Mucosa of stomach (tissue), 1 donor: ENCODE data around the gene SP4.

ENCODE experiments used
- H3K27me3 ChIP-seq: one replicate; pipeline ENCODE4 v1.7.0; 2013; ENCODE audit warnings: mild to moderate bottlenecking, low read length; ENCODE audit not compliant: control insufficient read depth, insufficient read depth
- H3K36me3 ChIP-seq: one replicate; pipeline ENCODE4 v1.7.0; 2013; ENCODE audit warnings: low read length; ENCODE audit not compliant: control insufficient read depth, insufficient read depth
- H3K4me1 ChIP-seq: one replicate; pipeline ENCODE4 v1.7.0; 2013; ENCODE audit warnings: mild to moderate bottlenecking, low read length; ENCODE audit not compliant: control insufficient read depth, insufficient read depth
- H3K4me3 ChIP-seq: one replicate; pipeline ENCODE4 v1.7.0; 2013; ENCODE audit warnings: low read length
- H3K9ac ChIP-seq: one replicate; pipeline ENCODE4 v1.7.0; 2013; ENCODE audit warnings: mild to moderate bottlenecking, low read length, moderate library complexity
- H3K9me3 ChIP-seq: one replicate; pipeline ENCODE4 v1.7.0; 2013; ENCODE audit warnings: mild to moderate bottlenecking, low read length, moderate library complexity; ENCODE audit not compliant: control insufficient read depth
- donor health status: Pancreatic carcinoma.

SP4 gene

DNA sequence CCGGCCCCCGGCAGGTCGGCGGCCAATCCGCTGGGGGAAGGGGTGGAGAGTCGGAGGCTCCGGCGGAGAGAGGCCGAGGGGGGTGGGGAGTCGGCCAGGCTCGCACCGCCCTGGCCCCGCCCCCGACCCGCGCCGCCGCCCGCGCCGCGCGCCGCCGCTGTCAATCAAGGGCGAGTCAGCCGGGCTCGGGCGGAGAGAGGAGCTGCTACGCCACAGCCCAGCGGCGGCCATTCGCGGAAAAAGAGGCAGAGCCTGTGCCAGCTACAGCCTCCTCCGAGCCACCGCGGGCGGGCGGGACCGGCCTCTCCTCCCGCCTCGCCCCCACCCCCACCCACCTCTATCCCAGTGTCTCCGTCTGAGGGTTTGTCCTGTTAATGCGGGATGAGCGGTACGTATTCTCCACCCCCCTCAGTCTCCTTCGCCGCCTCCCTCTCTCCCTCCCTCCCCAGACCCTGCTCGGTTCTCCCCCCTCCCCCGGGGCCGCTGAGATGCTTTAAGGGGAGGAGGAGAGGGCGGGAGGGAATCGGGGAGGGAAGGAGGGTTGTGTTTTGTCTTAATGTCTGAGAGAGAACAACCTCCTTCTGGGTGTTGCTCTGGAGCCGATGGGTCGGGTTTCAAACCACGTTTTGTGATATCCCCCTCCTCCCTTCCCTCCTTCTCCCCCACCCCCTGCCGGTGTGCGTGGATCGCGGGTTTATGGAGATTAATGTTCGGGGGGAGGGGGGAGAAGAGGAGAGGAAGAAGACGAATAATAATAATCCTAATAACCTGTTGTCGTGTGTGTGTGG lies at the start of gene SP4:
Gene SP4 (plus strand): TSS at position 213 of the 788 bp plus-strand sequence. CDS start 169 bp downstream, at position 382.
- Histone ChIP-seq H3K9ac (peak within 1 kb of the TSS; percentile 87), H3K4me1 (peaks cover 15% of the 10 kb centered on the region), H3K4me3 (peak within 1 kb of the TSS; percentile 87), H3K9me3 (no peaks in the 10 kb centered on the region), H3K36me3 (no peaks in the 10 kb centered on the region), H3K27me3 (no peaks in the 10 kb centered on the region)

GRCh38 chr7:21383227-21384220 lies 44.4 kb upstream of the SP4 start:
- no peaks in the 10 kb centered on the region for H3K27me3 ChIP-seq
- no peak overlapping the region for H3K9ac ChIP-seq
- no peaks in the 10 kb centered on the region for H3K4me1 ChIP-seq
- no peaks in the 10 kb centered on the region for H3K9me3 ChIP-seq
- H3K36me3 ChIP-seq, result no peaks in the 10 kb centered on the region
- no peak overlapping the region for H3K4me3 ChIP-seq

DNA sequence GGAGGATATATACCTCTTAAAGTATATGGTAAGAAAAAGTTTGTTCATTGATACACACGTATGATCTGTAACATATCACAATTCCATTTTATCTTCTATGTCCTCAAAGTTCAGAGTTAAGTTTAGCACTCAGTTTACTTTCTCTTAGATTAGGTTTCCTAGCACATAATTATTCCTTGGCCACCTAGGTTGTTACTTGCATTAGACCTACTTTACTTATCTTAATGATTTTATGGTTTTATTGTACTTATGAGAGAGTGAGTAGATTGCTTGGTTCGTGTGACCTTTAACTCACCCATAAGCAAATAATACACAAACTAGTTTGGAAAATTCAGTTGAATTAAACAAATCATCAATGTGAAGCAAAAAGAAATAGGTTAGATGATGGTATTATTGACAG lies 33.9 kb upstream of the SP4 start:
- no peak overlapping the region for H3K4me3 ChIP-seq
- H3K4me1 ChIP-seq, result no peaks in the 10 kb centered on the region
- no peaks in the 10 kb centered on the region for H3K9me3 ChIP-seq
- no peaks in the 10 kb centered on the region for H3K27me3 ChIP-seq
- no peak overlapping the region for H3K9ac ChIP-seq
- no peaks in the 10 kb centered on the region for H3K36me3 ChIP-seq

- H3K27me3 ChIP-seq, result no peaks in the 10 kb centered on the region
- H3K4me1 ChIP-seq, result no peaks in the 10 kb centered on the region
- H3K9me3 ChIP-seq, result no peaks in the 10 kb centered on the region
- no peaks in the 10 kb centered on the region for H3K36me3 ChIP-seq
- H3K9ac ChIP-seq, result no peak overlapping the region
- no peak overlapping the region for H3K4me3 ChIP-seq
Measured at GRCh38 chr7:21401944-21402343, 25.9 kb upstream of the SP4 start.

- Histone ChIP-seq H3K36me3 (no peaks in the 10 kb centered on the region), H3K4me1 (no peaks in the 10 kb centered on the region), H3K4me3 (no peak overlapping the region), H3K9me3 (no peaks in the 10 kb centered on the region), H3K27me3 (peaks cover 4% of the 10 kb centered on the region), H3K9ac (no peak overlapping the region)
Measured at GRCh38 chr7:21407796-21408480, 19.9 kb upstream of the SP4 start.

- Histone ChIP-seq H3K36me3 (no peaks in the 10 kb centered on the region), H3K4me3 (no peak overlapping the region), H3K4me1 (no peaks in the 10 kb centered on the region), H3K27me3 (peaks cover 4% of the 10 kb centered on the region), H3K9me3 (no peaks in the 10 kb centered on the region), H3K9ac (no peak overlapping the region)
Measured at GRCh38 chr7:21408481-21408820, 19.4 kb upstream of the SP4 start.

DNA sequence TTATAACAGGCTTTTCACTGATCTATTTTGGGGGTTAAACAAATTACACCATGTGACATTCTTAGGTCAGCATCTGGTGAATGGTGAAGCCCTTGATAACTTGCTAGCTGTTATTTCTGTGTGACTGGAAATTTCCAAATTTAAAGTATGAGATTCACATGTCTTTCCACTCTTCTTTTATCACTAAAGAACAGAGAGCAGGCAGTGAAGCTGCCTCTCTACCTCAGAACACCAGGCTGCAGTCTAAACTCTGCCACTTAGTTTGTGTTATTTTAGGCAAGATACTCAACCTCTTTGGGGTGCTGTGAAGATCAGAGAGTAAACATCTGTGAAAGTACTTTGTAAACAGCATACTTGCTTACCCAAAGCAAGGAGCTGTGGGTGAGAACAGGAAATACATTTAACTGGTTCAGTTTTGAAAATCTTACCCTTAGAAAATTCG lies 15.5 kb upstream of the SP4 start:
- Histone ChIP-seq H3K27me3 (peaks cover 4% of the 10 kb centered on the region), H3K9me3 (no peaks in the 10 kb centered on the region), H3K4me1 (no peaks in the 10 kb centered on the region)

DNA sequence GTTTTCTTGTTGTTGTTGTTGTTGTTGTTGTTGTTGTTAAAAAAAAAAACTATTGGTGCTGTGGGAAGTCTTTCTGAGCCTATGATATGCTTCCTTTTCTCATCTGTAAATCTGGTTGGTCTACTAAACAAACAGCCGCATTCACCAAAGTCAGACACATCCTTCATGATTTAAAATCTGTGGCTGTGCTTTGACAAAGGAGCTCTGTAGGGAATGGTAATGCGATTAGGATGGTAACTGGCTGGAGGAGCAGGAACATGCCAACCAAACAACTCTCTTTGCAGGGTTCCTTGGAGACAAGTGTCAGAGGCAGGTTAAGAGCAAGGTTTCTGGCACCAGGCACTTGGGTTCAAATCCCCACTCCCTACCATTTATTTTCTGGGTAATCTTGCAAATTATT lies 14.9 kb upstream of the SP4 start:
- Histone ChIP-seq H3K4me3 (no peak overlapping the region), H3K4me1 (no peaks in the 10 kb centered on the region), H3K9ac (no peak overlapping the region), H3K9me3 (no peaks in the 10 kb centered on the region), H3K27me3 (peaks cover 2% of the 10 kb centered on the region), H3K36me3 (no peaks in the 10 kb centered on the region)

More for the DNA sequence above, 15.5 kb upstream of the SP4 start:
- Histone ChIP-seq H3K36me3 (no peaks in the 10 kb centered on the region), H3K4me3 (no peak overlapping the region), H3K9ac (no peak overlapping the region)

DNA sequence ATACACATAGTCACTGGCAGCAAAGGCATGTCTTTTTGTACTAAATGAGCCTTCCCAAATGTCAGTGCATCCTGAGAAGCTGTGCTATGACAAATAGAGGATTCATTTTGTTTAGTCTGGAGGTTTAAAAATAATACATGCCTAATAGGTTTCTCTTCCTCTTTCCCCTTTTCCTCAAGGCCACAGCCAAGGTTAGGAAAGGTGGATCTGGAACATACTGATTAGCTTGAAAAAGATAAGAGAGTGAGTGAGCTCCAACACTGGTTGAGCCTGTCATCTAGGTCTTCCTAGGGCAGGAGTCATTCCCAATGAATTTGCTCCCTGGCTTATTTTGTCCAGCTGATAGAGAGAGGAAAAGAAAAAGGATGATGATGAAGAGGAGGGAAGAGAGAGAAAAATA lies 14.4 kb upstream of the SP4 start:
- no peaks in the 10 kb centered on the region for H3K36me3 ChIP-seq
- H3K4me1 ChIP-seq, result no peaks in the 10 kb centered on the region
- no peak overlapping the region for H3K9ac ChIP-seq
- H3K27me3 ChIP-seq, result no peaks in the 10 kb centered on the region
- no peaks in the 10 kb centered on the region for H3K9me3 ChIP-seq
- no peak overlapping the region for H3K4me3 ChIP-seq

- H3K36me3 ChIP-seq, result no peaks in the 10 kb centered on the region
- no peaks in the 10 kb centered on the region for H3K4me1 ChIP-seq
- H3K27me3 ChIP-seq, result no peaks in the 10 kb centered on the region
- no peaks in the 10 kb centered on the region for H3K9me3 ChIP-seq
- H3K9ac ChIP-seq, result no peak overlapping the region
- H3K4me3 ChIP-seq, result no peak overlapping the region
Measured at GRCh38 chr7:21414795-21415393, 13.0 kb upstream of the SP4 start.

- no peak overlapping the region for H3K4me3 ChIP-seq
- no peaks in the 10 kb centered on the region for H3K36me3 ChIP-seq
- no peaks in the 10 kb centered on the region for H3K9me3 ChIP-seq
- H3K27me3 ChIP-seq, result no peaks in the 10 kb centered on the region
- no peaks in the 10 kb centered on the region for H3K4me1 ChIP-seq
- H3K9ac ChIP-seq, result no peak overlapping the region
Measured at GRCh38 chr7:21417647-21418046, 10.2 kb upstream of the SP4 start.
